BE2C (cell line): ENCODE results near the gene TSPO2.
A peak's percentile ranks its signal among the peaks of the same experiment; 100 is the strongest.

Experiments used
- DNase-seq: peaks from one replicate; pipeline ENCODE4 v3.0.0-alpha.2; 2020
- H3K27me3 ChIP-seq: fragments of 250-450 bp; sonication (Bioruptor Pico); 2 replicates; pipeline ENCODE4 v1.5.1; 2020; ENCODE audit warnings: mild to moderate bottlenecking
- H3K36me3 ChIP-seq: fragments of 250-450 bp; sonication (Bioruptor Pico); 2 replicates; pipeline ENCODE4 v1.5.1; 2020; ENCODE audit warnings: mild to moderate bottlenecking
- H3K4me1 ChIP-seq: fragments of 250-450 bp; sonication (Bioruptor Pico); 2 replicates; pipeline ENCODE4 v1.5.1; 2020
- H3K4me3 ChIP-seq: 2 replicates; pipeline ENCODE4 v1.5.1; 2011; ENCODE audit warnings: low read depth, low read length
- H3K9me3 ChIP-seq: fragments of 250-450 bp; sonication (Bioruptor Pico); 2 replicates; pipeline ENCODE4 v1.5.1; 2020
- CTCF ChIP-seq: IDR thresholded peaks from 2 replicates; pipeline ENCODE4 v1.5.1; 2012; ENCODE audit warnings: mild to moderate bottlenecking, low read depth, low read length

Gene TSPO2

GRCh38 chr6:41023114-41023513 is 19.2 kb upstream of the TSPO2 start:
- Histone ChIP-seq H3K27me3 (no peaks in the 10 kb centered on the region), H3K4me3 (no peak overlapping the region), H3K9me3 (no peaks in the 10 kb centered on the region), H3K36me3 (no peaks in the 10 kb centered on the region), H3K4me1 (peaks cover 18% of the 10 kb centered on the region)
- no peak for TF ChIP-seq CTCF
- no peak for DNase-seq

GRCh38 chr6:41025966-41026530 is 16.2 kb upstream of the TSPO2 start:
- no peak for TF ChIP-seq CTCF
- Histone ChIP-seq H3K36me3 (no peaks in the 10 kb centered on the region), H3K4me1 (peaks cover 18% of the 10 kb centered on the region), H3K27me3 (no peaks in the 10 kb centered on the region), H3K9me3 (no peaks in the 10 kb centered on the region), H3K4me3 (no peak overlapping the region)
- no peak for DNase-seq

GRCh38 chr6:41027241-41027640 is 15.0 kb upstream of the TSPO2 start:
- DNase-seq, result no peak
- no peak for TF ChIP-seq CTCF
- no peaks in the 10 kb centered on the region for H3K9me3 ChIP-seq
- H3K4me1 ChIP-seq, result peaks cover 10% of the 10 kb centered on the region
- peak overlapping the region; percentile 57 for H3K4me3 ChIP-seq
- no peaks in the 10 kb centered on the region for H3K36me3 ChIP-seq
- H3K27me3 ChIP-seq, result no peaks in the 10 kb centered on the region

GRCh38 chr6:41027799-41028560 is 14.3 kb upstream of the TSPO2 start:
- TF ChIP-seq CTCF, result peak; percentile 70
- peaks cover 4% of the 10 kb centered on the region for H3K4me1 ChIP-seq
- H3K4me3 ChIP-seq, result peak overlapping the region; percentile 57
- no peaks in the 10 kb centered on the region for H3K27me3 ChIP-seq
- DNase-seq, result peak; percentile 72
- H3K36me3 ChIP-seq, result no peaks in the 10 kb centered on the region
- H3K9me3 ChIP-seq, result no peaks in the 10 kb centered on the region

GRCh38 chr6:41028561-41029412 is 13.5 kb upstream of the TSPO2 start:
- TF ChIP-seq CTCF, result no peak
- Histone ChIP-seq H3K9me3 (no peaks in the 10 kb centered on the region), H3K4me1 (no peaks in the 10 kb centered on the region), H3K27me3 (no peaks in the 10 kb centered on the region), H3K36me3 (no peaks in the 10 kb centered on the region), H3K4me3 (no peak overlapping the region; the same call in 1 of the 2 replicates)
- DNase-seq, result no peak
